Neural progenitor cell (in vitro differentiated cells): ENCODE data around the gene DUSP11.

ENCODE experiments used
- CTCF ChIP-seq: fragments of 200-600 bp; sonication (generic); IDR thresholded peaks from 2 replicates; pipeline ENCODE4 v1.5.1; 2017; ENCODE audit warnings: antibody characterized with exemption, mild to moderate bottlenecking
- EZH2phosphoT487 ChIP-seq: fragments of 200-600 bp; sonication (generic); IDR thresholded peaks from 2 replicates; pipeline ENCODE4 v1.6.1; 2017; ENCODE audit warnings: antibody characterized with exemption

- TF ChIP-seq CTCF (no peak), EZH2phosphoT487 (no peak)
Measured at GRCh38 chr2:73736855-73737779, 42.8 kb downstream of the DUSP11 start, which contains the start of gene TPRKB.
